ENCODE data around the gene ZNF784. TPM values are rescaled to one million over a fixed set of nuclear protein-coding genes. Genes with fewer than 3 reads are reported as not detected.
A peak's percentile ranks its signal among the peaks of the same experiment; 100 is the strongest.

The ZNF784 gene
- total and polyA plus RNA-seq, 9 of the 15 experiments (the other 6 are each of a cell fraction or from before 2014, with no cell fraction given): 0.14 to 6.1 (median 2.1) TPM

DNA sequence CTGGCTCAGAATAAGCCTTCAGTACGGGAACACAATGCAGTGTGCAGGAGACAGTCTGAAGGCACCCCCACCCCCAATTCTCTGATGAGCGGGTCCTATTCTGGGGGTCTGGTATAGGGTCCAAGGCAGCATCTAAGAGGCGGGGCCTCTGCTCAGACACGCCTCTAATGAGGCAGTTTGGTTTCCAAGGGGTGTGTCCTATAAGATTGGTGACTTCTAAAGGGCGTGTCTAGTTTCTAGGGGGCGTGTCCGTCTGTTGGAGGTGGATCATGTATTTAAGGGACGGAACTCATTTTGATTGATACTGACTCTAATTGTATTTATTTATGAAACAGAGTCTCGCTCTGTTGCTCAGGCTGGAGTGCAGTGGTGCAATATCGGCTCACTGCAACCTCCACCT, 33.7 kb downstream of the ZNF784 start:
- no peak overlapping the region for H3K4me3 ChIP-seq
- CTCF ChIA-PET (ENCODE audit: low intra/inter-chr PET ratio): no interaction called here
- no TSS peak for BruUV-seq (replicated peaks)
- peaks cover 26% of the 10 kb centered on the region; the same call in 2 of the 3 replicates for H3K36me3 ChIP-seq (ENCODE audit: control insufficient read depth, insufficient read depth, low read length)
- peaks cover 10 to 37% of the 10 kb centered on the region in 2 experiments; a peak in 3 of 5 replicates for H3K4me1 ChIP-seq (replicated peaks in 1 of 2; ENCODE audit: control insufficient read depth in 2 of 2, insufficient read depth in 2 of 2, low read length in 2 of 2)
- intact Hi-C loops (cut with micrococcal nuclease): no loop called here
- no peaks in the 10 kb centered on the region; a peak in 1 of 5 replicates for H3K27me3 ChIP-seq (ENCODE audit: control insufficient read depth in 2 of 2, insufficient read depth in 2 of 2, low read length in 2 of 2)
- POLR2A ChIA-PET: no interaction called here
- 19% methylated on average over 10 of the region's 10 CpGs for WGBS (ENCODE audit: insufficient coverage, low coverage, missing lambda C conversion rate)
- H3K4me2 ChIP-seq (ENCODE audit: insufficient read depth, low read length): no peak overlapping the region
- DNase-seq (ENCODE audit: extremely low read depth in 1 of 4, low spot score in 3 of 4) (peak; percentile 59 to 83 (median 64)), ATAC-seq (peak; percentile 89), FAIRE-seq (peak; percentile 94)
- TF ChIP-seq STAT5A (IDR thresholded peaks at IDR 0.05; ENCODE audit: borderline replicate concordance, low read length) (no peak), POLR2AphosphoS2 (IDR thresholded peaks at IDR 0.05; ENCODE audit: low read length) (peak; percentile 51; the same call in 1 of the 2 replicates), MYNN (IDR thresholded peaks at IDR 0.05) (no peak), MYNN (CRISPR knock-in tag; IDR thresholded peaks at IDR 0.05) (no peak), BCOR (IDR thresholded peaks at IDR 0.05) (no peak), ZNF76 (CRISPR knock-in tag; IDR thresholded peaks at IDR 0.05; ENCODE audit: borderline replicate concordance) (no peak), ZNF408 (CRISPR knock-in tag; IDR thresholded peaks at IDR 0.05; ENCODE audit: low read depth) (no peak), PTBP1 (IDR thresholded peaks at IDR 0.05; ENCODE audit: low read depth, low read length) (no peak)
- TF ChIP-seq, protein P1, sequence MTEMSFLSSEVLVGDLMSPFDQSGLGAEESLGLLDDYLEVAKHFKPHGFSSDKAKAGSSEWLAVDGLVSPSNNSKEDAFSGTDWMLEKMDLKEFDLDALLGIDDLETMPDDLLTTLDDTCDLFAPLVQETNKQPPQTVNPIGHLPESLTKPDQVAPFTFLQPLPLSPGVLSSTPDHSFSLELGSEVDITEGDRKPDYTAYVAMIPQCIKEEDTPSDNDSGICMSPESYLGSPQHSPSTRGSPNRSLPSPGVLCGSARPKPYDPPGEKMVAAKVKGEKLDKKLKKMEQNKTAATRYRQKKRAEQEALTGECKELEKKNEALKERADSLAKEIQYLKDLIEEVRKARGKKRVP (CRISPR knock-in tag; IDR thresholded peaks at IDR 0.05): no peak
- TF ChIP-seq, protein P2, sequence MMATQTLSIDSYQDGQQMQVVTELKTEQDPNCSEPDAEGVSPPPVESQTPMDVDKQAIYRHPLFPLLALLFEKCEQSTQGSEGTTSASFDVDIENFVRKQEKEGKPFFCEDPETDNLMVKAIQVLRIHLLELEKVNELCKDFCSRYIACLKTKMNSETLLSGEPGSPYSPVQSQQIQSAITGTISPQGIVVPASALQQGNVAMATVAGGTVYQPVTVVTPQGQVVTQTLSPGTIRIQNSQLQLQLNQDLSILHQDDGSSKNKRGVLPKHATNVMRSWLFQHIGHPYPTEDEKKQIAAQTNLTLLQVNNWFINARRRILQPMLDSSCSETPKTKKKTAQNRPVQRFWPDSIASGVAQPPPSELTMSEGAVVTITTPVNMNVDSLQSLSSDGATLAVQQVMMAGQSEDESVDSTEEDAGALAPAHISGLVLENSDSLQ (IDR thresholded peaks at IDR 0.05): peak; percentile 54
- TF ChIP-seq, protein P3, sequence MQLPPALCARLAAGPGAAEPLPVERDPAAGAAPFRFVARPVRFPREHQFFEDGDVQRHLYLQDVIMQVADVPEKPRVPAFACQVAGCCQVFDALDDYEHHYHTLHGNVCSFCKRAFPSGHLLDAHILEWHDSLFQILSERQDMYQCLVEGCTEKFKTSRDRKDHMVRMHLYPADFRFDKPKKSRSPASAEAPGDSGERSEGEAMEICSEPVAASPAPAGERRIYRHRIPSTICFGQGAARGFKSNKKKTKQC (CRISPR knock-in tag; IDR thresholded peaks at IDR 0.05): no peak
- TF ChIP-seq, protein P4, sequence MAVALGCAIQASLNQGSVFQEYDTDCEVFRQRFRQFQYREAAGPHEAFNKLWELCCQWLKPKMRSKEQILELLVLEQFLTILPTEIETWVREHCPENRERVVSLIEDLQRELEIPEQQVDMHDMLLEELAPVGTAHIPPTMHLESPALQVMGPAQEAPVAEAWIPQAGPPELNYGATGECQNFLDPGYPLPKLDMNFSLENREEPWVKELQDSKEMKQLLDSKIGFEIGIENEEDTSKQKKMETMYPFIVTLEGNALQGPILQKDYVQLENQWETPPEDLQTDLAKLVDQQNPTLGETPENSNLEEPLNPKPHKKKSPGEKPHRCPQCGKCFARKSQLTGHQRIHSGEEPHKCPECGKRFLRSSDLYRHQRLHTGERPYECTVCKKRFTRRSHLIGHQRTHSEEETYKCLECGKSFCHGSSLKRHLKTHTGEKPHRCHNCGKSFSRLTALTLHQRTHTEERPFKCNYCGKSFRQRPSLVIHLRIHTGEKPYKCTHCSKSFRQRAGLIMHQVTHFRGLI (CRISPR knock-in tag; IDR thresholded peaks at IDR 0.05): no peak
- no peak overlapping the region for H2AFZ ChIP-seq (ENCODE audit: low read depth, low read length)
- H3K27ac ChIP-seq (ENCODE audit: extremely low read depth, low read depth, low read length): no peak overlapping the region
- in situ Hi-C loops (cut with MboI): no loop called here
- no peaks in the 10 kb centered on the region for H3K79me2 ChIP-seq (ENCODE audit: control insufficient read depth, insufficient read depth, low read length)
- H3K9ac ChIP-seq (ENCODE audit: insufficient read depth in 1 of 2, low read depth in 2 of 2, low read length in 2 of 2): no peak overlapping the region
- H3K9me3 ChIP-seq (replicated peaks; ENCODE audit: control insufficient read depth, insufficient read depth, low read depth, low read length): peaks cover 3% of the 10 kb centered on the region; the same call in 1 of the 2 replicates
- 0 out of 2 replicates have a peak, but pooled peaks cover 6% of the 10 kb centered on the region for H4K20me1 ChIP-seq (replicated peaks; ENCODE audit: control insufficient read depth, insufficient read depth, low read length)
- no peaks in the 10 kb centered on the region for H3K9me1 ChIP-seq (ENCODE audit: control insufficient read depth, insufficient read depth, low read length)

Measured in K562 (cell line).